HepG2 (cell line): Measurements from ENCODE around the gene P2RY2. TPM values are rescaled to one million over a fixed set of nuclear protein-coding genes. Genes with fewer than 3 reads are reported as not detected.

Experiments
- ATAC-seq: fragments of 200-7000 bp; cut with Tn5 transposase; 3 replicates; pipeline ENCODE4 v1.9.1; 2020; ENCODE audit warnings: mild to moderate bottlenecking, moderate library complexity
- BruUV-seq: library from RNA; stranded (reverse); fragments of 400-500 nt; replicated peaks from 2 replicates; lab custom pipeline; 2021; lab: Mats Ljungman, UMichigan
- CTCF ChIA-PET: fragments of 300-600 bp; formaldehyde crosslinking; extraction: SDS; loops from one replicate; lab custom pipeline; 2021; ENCODE audit warnings: low total read pairs, inconsistent platforms, low intra/inter-chr PET ratio; lab: Yijun Ruan, JAX
- POLR2A ChIA-PET: fragments of 350-600 bp; sonication (Branson Sonifier 250); formaldehyde crosslinking; loops from one replicate; lab custom pipeline; 2020; ENCODE audit warnings: antibody characterized with exemption, inconsistent platforms; lab: Yijun Ruan, JAX
- DNase-seq: peaks from one replicate; pipeline ENCODE4 v3.0.0-alpha.2; 2015; ENCODE audit warnings: low spot score
- FAIRE-seq: peaks from 3 replicates; lab custom pipeline; 2011; peaks lifted over from hg19 to GRCh38; lab: Jason Lieb, UNC
- H2AFZ ChIP-seq: one replicate; pipeline ENCODE4 v1.6.1; 2011; ENCODE audit warnings: low read length, inconsistent platforms
- H3K27ac ChIP-seq: fragments of 300-600 bp; 3 replicates; pipeline ENCODE4 v1.8.0; 2011; ENCODE audit warnings: mixed run types, mild to moderate bottlenecking, mixed read lengths, low read length, inconsistent platforms; ENCODE audit not compliant: insufficient read depth; ENCODE audit errors: extremely low read length
- H3K27me3 ChIP-seq, 2 experiments: fragments of 200-600 bp in 1 of 2; 2 replicates in 1 of 2; 3 replicates in 1 of 2; pipeline versions ENCODE4 v1.6.0 to v1.8.0; 2011; ENCODE audit warnings: low read length in 2 of 2, mild to moderate bottlenecking in 2 of 2, moderate library complexity in 2 of 2, inconsistent platforms in 1 of 2; ENCODE audit not compliant: insufficient read depth in 2 of 2, control insufficient read depth in 1 of 2
- H3K36me3 ChIP-seq, 2 experiments: fragments of 200-600 bp in 1 of 2; replicated peaks in 1 of 2; 2 replicates in 1 of 2; 3 replicates in 1 of 2; pipeline versions ENCODE4 v1.5.1 to v1.8.0; 2011; ENCODE audit warnings: low read length in 2 of 2, inconsistent platforms in 1 of 2; ENCODE audit not compliant: insufficient read depth in 2 of 2, control insufficient read depth in 1 of 2
- H3K4me1 ChIP-seq: 2 replicates; pipeline ENCODE4 v1.5.1; 2012; ENCODE audit warnings: low read length, inconsistent platforms; ENCODE audit not compliant: insufficient read depth
- H3K4me2 ChIP-seq: 2 replicates; pipeline ENCODE4 v1.6.0; 2011; ENCODE audit warnings: low read depth, low read length, inconsistent platforms
- H3K4me3 ChIP-seq, 3 experiments: fragments of 200-600 bp in 1 of 3; sonication (generic), shearing (Covaris generic) in 1 of 3; replicated peaks in 1 of 3; 2 replicates each; pipeline ENCODE4 v1.5.1; 2011 to 2016; ENCODE audit warnings: low read length in 3 of 3, inconsistent platforms in 2 of 3, low read depth in 2 of 3, mild to moderate bottlenecking in 2 of 3, control low read depth in 1 of 3, mixed read lengths in 1 of 3; ENCODE audit not compliant: insufficient read depth in 1 of 3
- H3K79me2 ChIP-seq: one replicate; pipeline ENCODE4 v1.6.1; 2011; ENCODE audit warnings: low read length, inconsistent platforms; ENCODE audit not compliant: insufficient read depth
- H3K9ac ChIP-seq: 2 replicates; pipeline ENCODE4 v1.6.0; 2011; ENCODE audit warnings: mild to moderate bottlenecking, low read depth, low read length, inconsistent platforms; ENCODE audit not compliant: insufficient read depth
- H3K9me3 ChIP-seq: 2 replicates; pipeline ENCODE4 v1.5.1; 2012; ENCODE audit warnings: mild to moderate bottlenecking, low read length
- H4K20me1 ChIP-seq: 2 replicates; pipeline ENCODE4 v1.6.0; 2011; ENCODE audit warnings: inconsistent platforms, mild to moderate bottlenecking, low read length, moderate library complexity; ENCODE audit not compliant: insufficient read depth
- AGO2 ChIP-seq: fragments of 200-400 bp; formaldehyde crosslinking; optimal IDR thresholded peaks from 2 replicates; pipeline ENCODE3; 2017; ENCODE audit warnings: mild to moderate bottlenecking, low read depth, low read length, moderate library complexity
- ATF5 ChIP-seq: sonication (generic); formaldehyde crosslinking; IDR thresholded peaks from 2 replicates; pipeline ENCODE4 v1.4.0; 2020; ENCODE audit warnings: mild to moderate bottlenecking, low read depth, missing genetic modification reagents
- NCOA2 ChIP-seq: sonication (generic); formaldehyde crosslinking; IDR thresholded peaks from 2 replicates; pipeline ENCODE4 v1.8.0; 2022; ENCODE audit warnings: inconsistent platforms
- PBX2 ChIP-seq: IDR thresholded peaks from 2 replicates; pipeline ENCODE4 v1.6.1; 2016; ENCODE audit warnings: control low read depth
- ZNF704 ChIP-seq: sonication (generic); formaldehyde crosslinking; IDR thresholded peaks from 2 replicates; pipeline ENCODE4 v1.8.1; 2023; ENCODE audit warnings: mild to moderate bottlenecking, inconsistent platforms, moderate library complexity, missing genetic modification reagents, borderline replicate concordance
- ZNF747 ChIP-seq: sonication (generic); formaldehyde crosslinking; IDR thresholded peaks from 2 replicates; pipeline ENCODE4 v1.8.1; 2023; ENCODE audit warnings: missing genetic modification reagents, mild to moderate bottlenecking, borderline replicate concordance
- WGBS: methylation state at CpG from one replicate; pipeline ENCODE4 v1.1.6; 2017; ENCODE audit warnings: low lambda C conversion rate; 5-methylcytosine and 5-hydroxymethylcytosine counted together
- in situ Hi-C: cut with HindIII; loops from 2 replicates; pipeline ENCODE4 v1.10.0; 2017; ENCODE audit warnings: low pct_unique_long_range_greater_than_20kb; ENCODE audit not compliant: extremely low pct_ligation_motif_present
- intact Hi-C: fragments of 100-400 bp; cut with micrococcal nuclease; formaldehyde crosslinking; loops from one replicate; pipeline ENCODE4 v1.10.0; 2022; ENCODE audit not compliant: unreplicated experiment
- polyA plus RNA-seq, 8 experiments: library from polyadenylated mRNA; depleted of rRNA in 3 of 8; stranded (reverse) in 7 of 8; unstranded in 1 of 8; fragments of >200 nt; fragmentation: Illumina TruSeq in 4 of 8; extraction: Trizol in 4 of 8; gene quantifications; 2 replicates each; pipeline versions ENCODE4 v1.2.1 to v1.2.3, GENCODE V29; 2011 to 2016; ENCODE audit warnings: low read depth in 4 of 8, missing spikeins in 1 of 8, mixed read lengths in 1 of 8; ENCODE audit not compliant: insufficient read depth in 1 of 8
- total RNA-seq, 5 experiments: library from RNA; depleted of rRNA; stranded (reverse); fragments of >200 nt; fragmentation: Illumina TruSeq; extraction: Trizol; gene quantifications; 2 replicates each; pipeline ENCODE4 v1.2.3, GENCODE V29; 2016; ENCODE audit warnings: low read depth in 1 of 5

Gene P2RY2
- total and polyA plus RNA-seq, 2 of the 13 experiments (the other 11 are each of a cell fraction or from before 2014, with no cell fraction given): 0.95 to 3.1 TPM

- BruUV-seq: no TSS peak
- 24% methylated on average over 2 of the region's 2 CpGs for WGBS
- POLR2A ChIA-PET: no interaction called here
Observed at GRCh38 chr11:73246303-73246702, 28.2 kb downstream of the P2RY2 start.

More at GRCh38 chr11:73246303-73246702, 28.2 kb downstream of the P2RY2 start:
- H3K9me3 ChIP-seq: no peaks in the 10 kb centered on the region
- ATAC-seq (no peak), DNase-seq (no peak), FAIRE-seq (no peak)
- H3K27me3 ChIP-seq: no peaks in the 10 kb centered on the region; a peak in 2 of 5 replicates
- intact Hi-C loops: no loop called here
- no peaks in the 10 kb centered on the region for H4K20me1 ChIP-seq
- H3K27ac ChIP-seq: no peak overlapping the region
- CTCF ChIA-PET: no interaction called here
- no peak overlapping the region for H3K4me3 ChIP-seq
- in situ Hi-C loops: no loop called here
- no peaks in the 10 kb centered on the region for H3K79me2 ChIP-seq
- no peak overlapping the region for H3K4me2 ChIP-seq
- no peaks in the 10 kb centered on the region for H3K36me3 ChIP-seq
- peaks cover 26% of the 10 kb centered on the region for H3K4me1 ChIP-seq
- no peak for TF ChIP-seq ATF5 (CRISPR knock-in tag)
- TF ChIP-seq AGO2: no peak
- no peak for TF ChIP-seq NCOA2
- TF ChIP-seq ZNF704 (CRISPR knock-in tag): no peak
- TF ChIP-seq ZNF747 (CRISPR knock-in tag): no peak
- TF ChIP-seq PBX2 (CRISPR knock-in tag): no peak
- H2AFZ ChIP-seq: no peak overlapping the region
- H3K9ac ChIP-seq: no peak overlapping the region
